GM12878 (cell line): Measurements from ENCODE around the gene PPP1R1C. TPM values are rescaled to one million over a fixed set of nuclear protein-coding genes. Genes with fewer than 3 reads are reported as not detected.

Experiments used
- ATAC-seq: fragments of 200-7000 bp; cut with Tn5 transposase; 3 replicates; pipeline ENCODE4 v1.9.1; 2020; ENCODE audit warnings: mild to moderate bottlenecking, moderate library complexity
- BruUV-seq: library from RNA; stranded (reverse); fragments of 400-500 nt; replicated peaks from 2 replicates; lab custom pipeline; 2021; lab: Mats Ljungman, UMichigan
- CTCF ChIA-PET: fragments of 300-600 bp; sonication (Branson Sonifier 250); formaldehyde crosslinking; extraction: SDS; loops from one replicate; lab custom pipeline; 2021; ENCODE audit warnings: inconsistent platforms; lab: Yijun Ruan, JAX
- POLR2A ChIA-PET: fragments of 350-600 bp; formaldehyde crosslinking; extraction: SDS; loops from one replicate; lab custom pipeline; 2021; ENCODE audit warnings: inconsistent platforms; lab: Charles Lee
- RAD21 ChIA-PET: fragments of 300-600 bp; sonication (Branson Sonifier 250); formaldehyde crosslinking; loops from one replicate; lab custom pipeline; 2023; ENCODE audit warnings: antibody characterized with exemption; ENCODE audit not compliant: unreplicated experiment; lab: Charles Lee
- SMC1A ChIA-PET: fragments of 300-600 bp; sonication (Branson Sonifier 250); formaldehyde crosslinking; loops from one replicate; lab custom pipeline; 2023; ENCODE audit not compliant: unreplicated experiment, uncharacterized antibody; lab: Charles Lee
- DNase-seq: peaks from one replicate; pipeline ENCODE4 v3.0.0-alpha.2; 2011; ENCODE audit warnings: low read depth, low spot score
- FAIRE-seq: peaks from 3 replicates; lab custom pipeline; 2011; peaks lifted over from hg19 to GRCh38; lab: Jason Lieb, UNC
- H2AFZ ChIP-seq: 2 replicates; pipeline ENCODE4 v1.6.0; 2011; ENCODE audit warnings: low read depth, low read length, control low read depth; ENCODE audit not compliant: control insufficient read depth
- H3K27ac ChIP-seq: 2 replicates; pipeline ENCODE4 v1.5.1; 2011; ENCODE audit warnings: control low read depth; ENCODE audit not compliant: control insufficient read depth, insufficient read depth
- H3K27me3 ChIP-seq, 2 experiments: replicated peaks in 1 of 2; 2 replicates each; pipeline versions ENCODE4 v1.6.0 to v1.6.1; 2011; ENCODE audit warnings: low read length in 1 of 2; ENCODE audit not compliant: control insufficient read depth in 2 of 2, insufficient read depth in 2 of 2
- H3K36me3 ChIP-seq, 2 experiments: 2 replicates each; pipeline ENCODE4 v1.5.1; 2011; ENCODE audit warnings: low read length in 1 of 2; ENCODE audit not compliant: control insufficient read depth in 2 of 2, insufficient read depth in 2 of 2
- H3K4me1 ChIP-seq: 2 replicates; pipeline ENCODE4 v1.6.1; 2011; ENCODE audit warnings: mild to moderate bottlenecking, low read length, moderate library complexity, mixed read lengths; ENCODE audit not compliant: control insufficient read depth, insufficient read depth
- H3K4me2 ChIP-seq: 2 replicates; pipeline ENCODE4 v1.6.0; 2011; ENCODE audit warnings: control low read depth; ENCODE audit not compliant: control insufficient read depth, insufficient read depth
- H3K4me3 ChIP-seq: fragments of 200-600 bp; sonication (generic); 2 replicates; pipeline ENCODE4 v1.5.1; 2016
- H3K79me2 ChIP-seq: 2 replicates; pipeline ENCODE4 v1.6.0; 2011; ENCODE audit warnings: low read length; ENCODE audit not compliant: control insufficient read depth, insufficient read depth
- H3K9ac ChIP-seq: 2 replicates; pipeline ENCODE4 v1.8.0; 2011; ENCODE audit warnings: low read length, control low read depth, mixed read lengths; ENCODE audit not compliant: control insufficient read depth, insufficient read depth
- H3K9me3 ChIP-seq: replicated peaks from 3 replicates; pipeline ENCODE4 v1.5.1; 2011; ENCODE audit warnings: mild to moderate bottlenecking, low read length; ENCODE audit not compliant: control insufficient read depth, insufficient read depth
- H4K20me1 ChIP-seq: 2 replicates; pipeline ENCODE4 v1.6.0; 2011; ENCODE audit not compliant: control insufficient read depth, insufficient read depth
- CBX3 ChIP-seq: fragments of 200-600 bp; sonication (generic); IDR thresholded peaks from 2 replicates; pipeline ENCODE4 v1.6.1; 2016; ENCODE audit warnings: low read depth, borderline replicate concordance
- EP300 ChIP-seq, 2 experiments: fragments of 150-350 bp in 1 of 2; IDR thresholded peaks; 2 replicates each; pipeline ENCODE4 v1.6.1; 2011 to 2012; ENCODE audit warnings: low read depth in 2 of 2, low read length in 2 of 2, borderline replicate concordance in 1 of 2, improper control_type of control experiment in 1 of 2, inconsistent platforms in 1 of 2; ENCODE audit not compliant: control insufficient read depth in 1 of 2
- EZH2 ChIP-seq: IDR thresholded peaks from 2 replicates; pipeline ENCODE4 v1.6.1; 2012; ENCODE audit warnings: low read depth, mild to moderate bottlenecking, control low read depth, inconsistent platforms, low read length, borderline replicate concordance; ENCODE audit not compliant: control insufficient read depth
- FOXK2 ChIP-seq: fragments of 450-650 bp; IDR thresholded peaks from 2 replicates; pipeline ENCODE4 v1.6.1; 2017; ENCODE audit warnings: mild to moderate bottlenecking, moderate library complexity
- HDAC6 ChIP-seq: fragments of 200-600 bp; sonication (generic); IDR thresholded peaks from one replicate; pipeline ENCODE4 v1.8.0; 2017; ENCODE audit warnings: antibody characterized with exemption; ENCODE audit not compliant: unreplicated experiment
- LARP7 ChIP-seq: fragments of 450-650 bp; IDR thresholded peaks from 2 replicates; pipeline ENCODE4 v1.6.1; 2017; ENCODE audit warnings: mild to moderate bottlenecking
- MLLT1 ChIP-seq: fragments of 450-650 bp; IDR thresholded peaks from 2 replicates; pipeline ENCODE4 v1.6.1; 2016; ENCODE audit warnings: mild to moderate bottlenecking
- MXI1 ChIP-seq: fragments of 150-350 bp; IDR thresholded peaks from 2 replicates; pipeline ENCODE4 v1.6.1; 2011; ENCODE audit warnings: low read depth, mild to moderate bottlenecking, inconsistent platforms, low read length, improper control_type of control experiment
- PAX5 ChIP-seq: IDR thresholded peaks from 2 replicates; pipeline ENCODE4 v1.6.1; 2011; ENCODE audit warnings: low read depth, low read length, borderline replicate concordance
- POLR2AphosphoS5 ChIP-seq: IDR thresholded peaks from 2 replicates; pipeline ENCODE4 v1.6.1; 2011; ENCODE audit warnings: mild to moderate bottlenecking, low read length, inconsistent platforms
- SUPT20H ChIP-seq: IDR thresholded peaks from 2 replicates; pipeline ENCODE4 v1.6.1; 2011; ENCODE audit warnings: low read depth, mild to moderate bottlenecking, low read length, moderate library complexity, borderline replicate concordance; ENCODE audit not compliant: control insufficient read depth
- TAF1 ChIP-seq: IDR thresholded peaks from 2 replicates; pipeline ENCODE4 v1.6.1; 2011; ENCODE audit warnings: mild to moderate bottlenecking, low read depth, low read length, borderline replicate concordance
- USF1 ChIP-seq: IDR thresholded peaks from 2 replicates; pipeline ENCODE4 v1.6.1; 2011; ENCODE audit warnings: borderline replicate concordance, low read depth, mild to moderate bottlenecking, moderate library complexity, mixed read lengths, low read length; ENCODE audit not compliant: insufficient read depth; ENCODE audit errors: extremely low read length
- WRNIP1 ChIP-seq: IDR thresholded peaks from 2 replicates; pipeline ENCODE4 v1.6.1; 2011; ENCODE audit warnings: low read depth, low read length, improper control_type of control experiment, borderline replicate concordance
- ZNF622 ChIP-seq: fragments of 450-650 bp; IDR thresholded peaks from 2 replicates; pipeline ENCODE4 v1.6.1; 2017; ENCODE audit warnings: mild to moderate bottlenecking, inconsistent platforms
- WGBS: methylation state at CpG from one replicate; pipeline ENCODE4 v1.1.6; 2016; ENCODE audit warnings: low lambda C conversion rate; ENCODE audit not compliant: insufficient replicate concordance, insufficient coverage; ENCODE audit errors: missing lambda C conversion rate; 5-methylcytosine and 5-hydroxymethylcytosine counted together
- in situ Hi-C: fragments of 300-500 bp; cut with MboI; formaldehyde crosslinking; loops from 9 replicates; pipeline ENCODE4 v1.14.3; 2018; ENCODE audit warnings: mixed read lengths
- intact Hi-C: fragments of 100-400 bp; cut with micrococcal nuclease; formaldehyde crosslinking; loops from one replicate; pipeline ENCODE4 v1.14.2; 2022; ENCODE audit not compliant: unreplicated experiment
- polyA plus RNA-seq, 11 experiments: library from polyadenylated mRNA; depleted of rRNA in 4 of 11; unstranded in 6 of 11; stranded (reverse) in 5 of 11; fragments of >200 nt; fragmentation: Nextera tagmentation in 4 of 11; fragmentation: Illumina TruSeq in 1 of 11; extraction: Ambion mirVana in 4 of 11; extraction: Trizol in 1 of 11; gene quantifications; 1 replicate in 1 of 11; 2 replicates in 10 of 11; pipeline versions ENCODE4 v1.2.1 to v1.2.3, GENCODE V29; 2011 to 2016; ENCODE audit warnings: inconsistent platforms in 2 of 11, missing spikeins in 2 of 11, low read depth in 1 of 11
- total RNA-seq, 4 experiments: library from RNA; depleted of rRNA in 3 of 4; stranded (reverse); fragments of >200 nt in 3 of 4; fragmentation: Illumina TruSeq in 1 of 4; extraction: Trizol in 1 of 4; gene quantifications; 2 replicates each; pipeline versions ENCODE4 v1.2.1 to v1.2.3, GENCODE V29; 2013 to 2021

PPP1R1C gene
- total and polyA plus RNA-seq, 10 of the 15 experiments (the other 5 are each of a cell fraction or from before 2014, with no cell fraction given) = 0.11 TPM; not detected in 9

- no peak overlapping the region for H3K4me2 ChIP-seq
- CTCF ChIA-PET = no interaction called here
- no peak overlapping the region for H2AFZ ChIP-seq
- H4K20me1 ChIP-seq = no peaks in the 10 kb centered on the region
- FAIRE-seq (no peak), ATAC-seq (no peak), DNase-seq (no peak)
- no peak for TF ChIP-seq HDAC6
- TF ChIP-seq WRNIP1 = no peak
- TF ChIP-seq SUPT20H = no peak
- no peak for TF ChIP-seq LARP7
- no peak for TF ChIP-seq EZH2
- no peak for TF ChIP-seq MXI1
- TF ChIP-seq FOXK2 = no peak
- no peak for TF ChIP-seq CBX3
- no peak for TF ChIP-seq EP300 (IDR thresholded peaks at IDR 0.05; ENCODE audit: borderline replicate concordance in 1 of 2, control insufficient read depth in 1 of 2, low read depth in 2 of 2, low read length in 2 of 2)
- TF ChIP-seq MLLT1 = no peak
- no peak for TF ChIP-seq POLR2AphosphoS5
- no peak for TF ChIP-seq ZNF622
- TF ChIP-seq TAF1 = no peak
- no peak for TF ChIP-seq USF1
- TF ChIP-seq PAX5 = no peak
- no peak overlapping the region for H3K9ac ChIP-seq
- H3K27ac ChIP-seq = no peak overlapping the region
- BruUV-seq = no TSS peak
- POLR2A ChIA-PET = no interaction called here
- H3K4me1 ChIP-seq = no peaks in the 10 kb centered on the region
- intact Hi-C loops (no loop called here), in situ Hi-C loops (no loop called here)
- no peaks in the 10 kb centered on the region for H3K27me3 ChIP-seq
- H3K36me3 ChIP-seq = no peaks in the 10 kb centered on the region
- H3K79me2 ChIP-seq = no peaks in the 10 kb centered on the region
- H3K4me3 ChIP-seq = no peak overlapping the region
- no peaks in the 10 kb centered on the region for H3K9me3 ChIP-seq
- 38% methylated on average over 4 of the region's 4 CpGs for WGBS
- RAD21 ChIA-PET = no interaction called here
- SMC1A ChIA-PET = no interaction called here
Observed at GRCh38 chr2:182050333-182051135, 64.9 kb downstream of the PPP1R1C start.
